BJ (cell line): ENCODE data around the gene SH3BP2. TPM values are rescaled to one million over a fixed set of nuclear protein-coding genes. Genes with fewer than 3 reads are reported as not detected.

ENCODE experiments used
- CTCF ChIA-PET: fragments of 350-600 bp; formaldehyde crosslinking; extraction: SDS; loops from one replicate; lab custom pipeline; 2021; ENCODE audit warnings: antibody characterized with exemption, inconsistent platforms; lab: Yijun Ruan, JAX
- POLR2A ChIA-PET: fragments of 300-600 bp; sonication (Branson Sonifier 250); formaldehyde crosslinking; extraction: SDS; loops from one replicate; lab custom pipeline; 2021; ENCODE audit warnings: antibody characterized with exemption; lab: Charles Lee
- DNase-seq: peaks from one replicate; pipeline ENCODE4 v3.0.0-alpha.2; 2011; ENCODE audit warnings: low read depth
- H3K27me3 ChIP-seq: 2 replicates; pipeline ENCODE4 v1.6.0; 2011; ENCODE audit warnings: low read length; ENCODE audit not compliant: control insufficient read depth, insufficient read depth
- H3K36me3 ChIP-seq: 2 replicates; pipeline ENCODE4 v1.5.1; 2011; ENCODE audit warnings: low read length; ENCODE audit not compliant: control insufficient read depth, insufficient read depth
- H3K4me3 ChIP-seq: 2 replicates; pipeline ENCODE4 v1.5.1; 2011; ENCODE audit warnings: low read depth, mild to moderate bottlenecking, control low read depth, low read length
- polyA plus RNA-seq: library from polyadenylated mRNA; depleted of rRNA; stranded (reverse); fragments of >200 nt; gene quantifications from 2 replicates; pipeline ENCODE4 v1.2.3, GENCODE V29; 2011
- TF ChIP-seq, protein P1 (sequence below): IDR thresholded peaks from 2 replicates; pipeline ENCODE4 v1.5.1; 2011; ENCODE audit warnings: low read depth, mild to moderate bottlenecking, control low read depth, inconsistent platforms, low read length, moderate library complexity; ENCODE audit not compliant: insufficient read depth

The SH3BP2 gene
- polyA plus RNA-seq, 1 experiment = 42.2 TPM

DNA sequence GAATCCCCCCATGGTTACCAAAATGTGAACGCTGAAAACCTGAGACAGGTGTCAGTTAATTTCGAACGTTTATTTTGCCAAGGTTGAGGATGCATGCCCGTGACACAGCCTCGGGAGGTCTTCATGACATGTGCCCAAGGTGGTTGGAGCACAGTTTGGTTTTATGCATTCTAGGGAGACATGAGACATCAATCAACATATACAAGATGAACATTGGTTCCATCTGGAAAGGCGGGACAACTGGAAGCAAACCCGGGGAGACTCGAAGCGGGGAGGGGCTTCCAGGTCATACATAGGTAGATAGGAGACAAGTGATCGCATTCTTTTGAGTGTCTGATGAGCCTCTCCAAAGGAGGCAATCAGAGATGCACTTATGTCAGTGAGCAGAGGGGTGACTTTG lies 11.0 kb upstream of the SH3BP2 start:
- Histone ChIP-seq H3K4me3 (no peak overlapping the region), H3K36me3 (no peaks in the 10 kb centered on the region), H3K27me3 (0 out of 2 replicates have a peak, but pooled peaks cover 3% of the 10 kb centered on the region)
- ChIA-PET POLR2A (no interaction called here), CTCF (interaction anchor here (1.2 kb wide), 1 partner anchor 18 kb away, joined by 3 read pairs; no protein-coding TSS in a partner anchor)
- TF ChIP-seq, protein P1, sequence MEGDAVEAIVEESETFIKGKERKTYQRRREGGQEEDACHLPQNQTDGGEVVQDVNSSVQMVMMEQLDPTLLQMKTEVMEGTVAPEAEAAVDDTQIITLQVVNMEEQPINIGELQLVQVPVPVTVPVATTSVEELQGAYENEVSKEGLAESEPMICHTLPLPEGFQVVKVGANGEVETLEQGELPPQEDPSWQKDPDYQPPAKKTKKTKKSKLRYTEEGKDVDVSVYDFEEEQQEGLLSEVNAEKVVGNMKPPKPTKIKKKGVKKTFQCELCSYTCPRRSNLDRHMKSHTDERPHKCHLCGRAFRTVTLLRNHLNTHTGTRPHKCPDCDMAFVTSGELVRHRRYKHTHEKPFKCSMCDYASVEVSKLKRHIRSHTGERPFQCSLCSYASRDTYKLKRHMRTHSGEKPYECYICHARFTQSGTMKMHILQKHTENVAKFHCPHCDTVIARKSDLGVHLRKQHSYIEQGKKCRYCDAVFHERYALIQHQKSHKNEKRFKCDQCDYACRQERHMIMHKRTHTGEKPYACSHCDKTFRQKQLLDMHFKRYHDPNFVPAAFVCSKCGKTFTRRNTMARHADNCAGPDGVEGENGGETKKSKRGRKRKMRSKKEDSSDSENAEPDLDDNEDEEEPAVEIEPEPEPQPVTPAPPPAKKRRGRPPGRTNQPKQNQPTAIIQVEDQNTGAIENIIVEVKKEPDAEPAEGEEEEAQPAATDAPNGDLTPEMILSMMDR = no peak
- no peak for DNase-seq

GRCh38 chr4:2783790-2784189 lies 9.1 kb upstream of the SH3BP2 start:
- 0 out of 2 replicates have a peak, but pooled peaks cover 3% of the 10 kb centered on the region for H3K27me3 ChIP-seq
- H3K4me3 ChIP-seq = no peak overlapping the region
- DNase-seq = no peak
- ChIA-PET CTCF (no interaction called here), POLR2A (no interaction called here)
- H3K36me3 ChIP-seq = no peaks in the 10 kb centered on the region
- TF ChIP-seq, protein P1 = no peak

- 0 out of 2 replicates have a peak, but pooled peaks cover 3% of the 10 kb centered on the region for H3K27me3 ChIP-seq
- TF ChIP-seq, protein P1 = no peak
- no peak overlapping the region for H3K4me3 ChIP-seq
- CTCF ChIA-PET = interaction anchor here (0.7 kb wide), 1 partner anchor 12 kb away, joined by 3 read pairs; no protein-coding TSS in a partner anchor
- no peak for DNase-seq
- POLR2A ChIA-PET = no interaction called here
- H3K36me3 ChIP-seq = no peaks in the 10 kb centered on the region
Observed at GRCh38 chr4:2785613-2786012, 7.3 kb upstream of the SH3BP2 start.

DNA sequence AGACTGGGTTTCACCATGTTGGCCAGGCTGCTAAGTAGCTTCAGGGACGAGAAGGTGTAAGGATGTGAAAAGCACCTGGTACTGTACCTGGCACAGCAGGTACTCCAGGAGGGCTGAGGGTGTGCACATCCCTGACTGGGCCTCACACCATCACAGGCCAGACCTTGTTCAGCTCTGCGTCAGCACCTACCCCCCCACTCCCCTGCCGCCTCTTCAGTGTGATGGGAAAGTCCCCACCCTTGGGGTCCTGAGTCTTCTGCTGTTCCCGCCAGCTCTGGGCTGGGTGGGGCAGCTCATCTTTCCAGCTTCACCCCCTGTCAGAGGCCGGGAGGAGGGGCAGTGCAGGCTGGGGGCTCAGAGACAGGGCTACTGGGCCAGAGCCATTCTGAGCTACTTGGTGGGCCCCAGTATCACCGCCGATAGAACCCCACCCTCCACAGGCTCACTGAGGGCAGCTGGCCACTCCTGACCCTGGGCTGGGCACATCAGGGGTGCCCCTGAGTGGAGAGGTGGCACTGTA lies 6.7 kb upstream of the SH3BP2 start:
- no peaks in the 10 kb centered on the region for H3K36me3 ChIP-seq
- no peak for DNase-seq
- ChIA-PET CTCF (interaction anchor here (0.7 kb wide), 1 partner anchor 12 kb away, joined by 3 read pairs; no protein-coding TSS in a partner anchor), POLR2A (no interaction called here)
- no peak overlapping the region for H3K4me3 ChIP-seq
- TF ChIP-seq, protein P1 = no peak
- H3K27me3 ChIP-seq = 0 out of 2 replicates have a peak, but pooled peaks cover 3% of the 10 kb centered on the region

GRCh38 chr4:2786794-2787229 lies 6.1 kb upstream of the SH3BP2 start:
- Histone ChIP-seq H3K27me3 (0 out of 2 replicates have a peak, but pooled peaks cover 3% of the 10 kb centered on the region), H3K4me3 (no peak overlapping the region), H3K36me3 (no peaks in the 10 kb centered on the region)
- ChIA-PET POLR2A (no interaction called here), CTCF (interaction anchor here (1.1 kb wide), 1 partner anchor 23 kb away, joined by 4 read pairs; no protein-coding TSS in a partner anchor)
- DNase-seq = no peak
- TF ChIP-seq, protein P1 = no peak
